Measurements from ENCODE around the gene CHRNA3.

The CHRNA3 gene

DNA sequence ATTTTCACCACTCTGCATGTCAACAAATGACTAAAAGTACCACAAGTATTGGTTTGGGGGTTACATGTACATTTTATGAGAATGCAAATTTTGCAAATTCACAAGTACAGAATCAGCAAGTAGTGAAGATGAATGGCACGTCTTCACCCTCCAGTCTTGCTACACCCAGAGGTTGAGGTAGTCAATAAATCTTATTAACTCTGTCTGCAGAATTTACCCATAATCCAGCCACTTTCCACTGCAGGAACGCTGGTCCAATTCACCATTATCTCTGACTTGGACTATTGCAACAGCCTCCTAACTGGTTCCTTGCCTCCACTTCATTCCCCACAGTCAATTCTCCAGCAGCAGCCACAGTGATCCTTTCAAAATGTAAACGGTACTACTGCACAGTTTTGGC, 70.0 kb downstream of the CHRNA3 start:
- no peak for DNase-seq

- DNase-seq: no peak
Observed at GRCh38 chr15:78550194-78550593, 70.6 kb downstream of the CHRNA3 start.
